WTC11 (cell line): ENCODE results near the gene SH3PXD2A. TPM values are rescaled to one million over a fixed set of nuclear protein-coding genes. Genes with fewer than 3 reads are reported as not detected.
A peak's percentile ranks its signal among the peaks of the same experiment; 100 is the strongest.

ENCODE experiments used
- ATAC-seq: fragments of 200-7000 bp; cut with Tn5 transposase; 2 replicates; pipeline ENCODE4 v1.10.0; 2021; ENCODE audit warnings: mild to moderate bottlenecking, moderate library complexity
- CTCF ChIA-PET: fragments of 300-600 bp; sonication (Branson Sonifier 250); formaldehyde crosslinking; loops from one replicate; lab custom pipeline; 2021; ENCODE audit warnings: antibody characterized with exemption; lab: Charles Lee
- POLR2A ChIA-PET: fragments of 350-600 bp; sonication (Branson Sonifier 250); formaldehyde crosslinking; loops from one replicate; lab custom pipeline; 2021; ENCODE audit warnings: antibody characterized with exemption; lab: Charles Lee
- DNase-seq: peaks from one replicate; pipeline ENCODE4 v3.0.0; 2021; ENCODE audit warnings: low spot score
- H3K27ac Mint-ChIP-seq: 2 replicates; pipeline ENCODE4 v1.8.0; 2021; ENCODE audit warnings: mixed read lengths
- H3K27me3 Mint-ChIP-seq: 2 replicates; pipeline ENCODE4 v1.8.0; 2021; ENCODE audit warnings: low read depth, mild to moderate bottlenecking, moderate library complexity, mixed read lengths
- H3K36me3 Mint-ChIP-seq: 2 replicates; pipeline ENCODE4 v1.8.0; 2021; ENCODE audit warnings: mixed read lengths
- H3K4me1 Mint-ChIP-seq: 2 replicates; pipeline ENCODE4 v1.8.0; 2022; ENCODE audit warnings: mixed read lengths
- H3K4me3 Mint-ChIP-seq: 2 replicates; pipeline ENCODE4 v1.8.0; 2021; ENCODE audit warnings: mild to moderate bottlenecking, moderate library complexity, mixed read lengths
- H3K9me3 Mint-ChIP-seq: 2 replicates; pipeline ENCODE4 v1.8.0; 2021; ENCODE audit warnings: mixed read lengths
- ATF2 ChIP-seq: sonication (generic); formaldehyde crosslinking; IDR thresholded peaks from 2 replicates; pipeline ENCODE4 v1.8.1; 2022; ENCODE audit warnings: low read depth, missing genetic modification reagents, borderline replicate concordance
- CDX4 ChIP-seq: fragments of 250-450 bp; sonication (Bioruptor Pico); IDR thresholded peaks from 2 replicates; pipeline ENCODE4 v1.9.0; 2021; ENCODE audit warnings: moderate library complexity, mild to moderate bottlenecking, inconsistent platforms, borderline replicate concordance
- E2F4 ChIP-seq: sonication (generic); formaldehyde crosslinking; IDR thresholded peaks from 2 replicates; pipeline ENCODE4 v1.8.1; 2022; ENCODE audit warnings: low read depth, mild to moderate bottlenecking, moderate library complexity, missing genetic modification reagents, borderline replicate concordance
- ELF4 ChIP-seq: sonication (generic); formaldehyde crosslinking; IDR thresholded peaks from 2 replicates; pipeline ENCODE4 v1.8.1; 2022; ENCODE audit warnings: low read depth, mild to moderate bottlenecking, moderate library complexity, missing genetic modification reagents
- GABPB1 ChIP-seq: sonication (generic); formaldehyde crosslinking; IDR thresholded peaks from 2 replicates; pipeline ENCODE4 v1.8.1; 2023; ENCODE audit warnings: mild to moderate bottlenecking, missing genetic modification reagents
- JAZF1 ChIP-seq: fragments of 250-450 bp; sonication (Bioruptor Pico); IDR thresholded peaks from 2 replicates; pipeline ENCODE4 v1.9.0; 2021; ENCODE audit warnings: moderate library complexity, mild to moderate bottlenecking, inconsistent platforms
- KAT7 ChIP-seq: sonication (generic); formaldehyde crosslinking; IDR thresholded peaks from 2 replicates; pipeline ENCODE4 v1.8.1; 2023; ENCODE audit warnings: missing genetic modification reagents, mild to moderate bottlenecking, borderline replicate concordance
- NFYB ChIP-seq: sonication (generic); formaldehyde crosslinking; conservative IDR thresholded peaks from 2 replicates; pipeline ENCODE4 v1.8.0; 2022; ENCODE audit warnings: low read depth, missing genetic modification reagents
- NR1H2 ChIP-seq: sonication (generic); formaldehyde crosslinking; IDR thresholded peaks from 2 replicates; pipeline ENCODE4 v1.9.0; 2021; ENCODE audit warnings: mild to moderate bottlenecking, moderate library complexity, missing genetic modification reagents
- PREB ChIP-seq: sonication (generic); formaldehyde crosslinking; IDR thresholded peaks from 2 replicates; pipeline ENCODE4 v1.8.1; 2022; ENCODE audit warnings: mild to moderate bottlenecking, missing genetic modification reagents, moderate library complexity, borderline replicate concordance
- TCF7 ChIP-seq: sonication (generic); formaldehyde crosslinking; IDR thresholded peaks from 2 replicates; pipeline ENCODE4 v1.8.0; 2022; ENCODE audit warnings: mild to moderate bottlenecking, low read depth, missing genetic modification reagents, moderate library complexity
- TP53 ChIP-seq: sonication (generic); formaldehyde crosslinking; IDR thresholded peaks from 2 replicates; pipeline ENCODE4 v1.8.1; 2023; ENCODE audit warnings: mild to moderate bottlenecking, missing genetic modification reagents
- ZBTB21 ChIP-seq: sonication (generic); formaldehyde crosslinking; IDR thresholded peaks from 2 replicates; pipeline ENCODE4 v1.8.1; 2023; ENCODE audit warnings: mild to moderate bottlenecking, missing genetic modification reagents, borderline replicate concordance
- ZNF138 ChIP-seq: sonication (generic); formaldehyde crosslinking; conservative IDR thresholded peaks from 2 replicates; pipeline ENCODE4 v1.8.1; 2022; ENCODE audit warnings: mild to moderate bottlenecking, moderate library complexity, missing genetic modification reagents
- ZNF219 ChIP-seq: sonication (generic); formaldehyde crosslinking; IDR thresholded peaks from 2 replicates; pipeline ENCODE4 v1.8.0; 2023; ENCODE audit warnings: missing genetic modification reagents, mild to moderate bottlenecking, borderline replicate concordance
- ZNF423 ChIP-seq: fragments of 250-450 bp; sonication (Bioruptor Pico); IDR thresholded peaks from 2 replicates; pipeline ENCODE4 v2.1.2; 2022; ENCODE audit warnings: mild to moderate bottlenecking, moderate library complexity
- ZSCAN18 ChIP-seq: fragments of 250-450 bp; sonication (Bioruptor Pico); IDR thresholded peaks from 2 replicates; pipeline ENCODE4 v2.1.2; 2022; ENCODE audit warnings: mild to moderate bottlenecking, moderate library complexity
- total RNA-seq: library from RNA; stranded (reverse); gene quantifications from 3 replicates; pipeline ENCODE4 v1.2.3, GENCODE V29; 2021
- TF ChIP-seq, protein P1 (sequence below): sonication (generic); formaldehyde crosslinking; IDR thresholded peaks from 2 replicates; pipeline ENCODE4 v1.8.0; 2022; ENCODE audit warnings: mild to moderate bottlenecking, missing genetic modification reagents
- TF ChIP-seq, protein P2 (sequence below): fragments of 250-450 bp; sonication (Bioruptor Pico); IDR thresholded peaks from 2 replicates; pipeline ENCODE4 v1.9.0; 2021; ENCODE audit warnings: mild to moderate bottlenecking
- TF ChIP-seq, protein P3 (sequence below): sonication (generic); formaldehyde crosslinking; IDR thresholded peaks from 2 replicates; pipeline ENCODE4 v1.8.1; 2023; ENCODE audit warnings: mild to moderate bottlenecking, moderate library complexity, missing genetic modification reagents

Gene SH3PXD2A
- total RNA-seq, 1 experiment from 2014 or later: 15.7 TPM

DNA sequence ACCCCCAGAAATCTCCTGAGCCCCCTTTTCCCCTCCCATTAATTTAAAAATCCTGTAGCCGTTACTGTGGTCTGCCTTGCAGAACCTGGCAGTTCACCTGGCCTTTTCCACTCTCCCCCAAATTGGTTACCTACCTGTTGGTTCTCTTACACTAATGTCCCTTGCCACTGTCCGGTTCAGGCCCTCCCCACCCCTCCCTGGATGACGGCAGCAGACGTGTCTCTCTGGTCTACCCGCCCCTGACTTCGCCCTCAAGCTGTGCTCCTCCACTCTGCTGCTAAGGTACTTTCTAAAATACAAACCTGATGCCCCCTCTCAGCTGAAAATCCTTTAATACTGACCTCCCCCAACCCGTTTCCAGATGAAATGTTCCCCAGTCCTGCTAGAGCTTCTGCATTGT lies 15.6 kb upstream of the SH3PXD2A start:
- ChIA-PET POLR2A (no interaction called here), CTCF (interaction anchor here (0.6 to 2.0 kb wide), 3 partner anchors 11 to 185 kb away, joined by 3 to 6 read pairs (median 4); no protein-coding TSS in a partner anchor)
- ATAC-seq (no peak), DNase-seq (no peak)
- Mint-ChIP-seq H3K4me1 (peaks cover 16% of the 10 kb centered on the region), H3K36me3 (no peaks in the 10 kb centered on the region), H3K4me3 (no peak overlapping the region), H3K9me3 (peaks cover 2% of the 10 kb centered on the region), H3K27ac (no peak overlapping the region), H3K27me3 (no peaks in the 10 kb centered on the region)
- TF ChIP-seq ZNF138: no peak
- no peak for TF ChIP-seq E2F4

- H3K4me1 Mint-ChIP-seq: peaks cover 16% of the 10 kb centered on the region
- peak; percentile 75 for ATAC-seq
- TF ChIP-seq ZNF423 (CRISPR knock-in tag) (peak; percentile 72), ZBTB21 (CRISPR knock-in tag) (no peak)
- H3K27me3 Mint-ChIP-seq: no peaks in the 10 kb centered on the region
- no peak overlapping the region for H3K27ac Mint-ChIP-seq
- DNase-seq: peak; percentile 28
- POLR2A ChIA-PET: no interaction called here
- H3K4me3 Mint-ChIP-seq: no peak overlapping the region
- peaks cover 7% of the 10 kb centered on the region for H3K9me3 Mint-ChIP-seq
- H3K36me3 Mint-ChIP-seq: no peaks in the 10 kb centered on the region
- CTCF ChIA-PET: interaction anchor here (1.3 to 2.0 kb wide), 3 partner anchors 14 to 184 kb away, joined by 3 to 6 read pairs (median 4); no protein-coding TSS in a partner anchor
Observed at GRCh38 chr10:103870516-103870915, 15.1 kb upstream of the SH3PXD2A start.

- ATAC-seq: no peak
- peaks cover 9% of the 10 kb centered on the region for H3K36me3 Mint-ChIP-seq
- H3K4me3 Mint-ChIP-seq: no peak overlapping the region
- DNase-seq: no peak
- H3K27ac Mint-ChIP-seq: no peak overlapping the region
- peaks cover 16% of the 10 kb centered on the region for H3K4me1 Mint-ChIP-seq
- POLR2A ChIA-PET: interaction anchor here (0.6 kb wide), 1 partner anchor 126 kb away, joined by 5 read pairs; no protein-coding TSS in a partner anchor
- CTCF ChIA-PET: interaction anchor here (1.3 to 2.0 kb wide), 3 partner anchors 15 to 132 kb away, joined by 3 to 6 read pairs (median 3); no protein-coding TSS in a partner anchor
- H3K27me3 Mint-ChIP-seq: no peaks in the 10 kb centered on the region; the same call in 1 of the 2 replicates
- H3K9me3 Mint-ChIP-seq: peaks cover 18% of the 10 kb centered on the region
- TF ChIP-seq ZSCAN18 (no peak), CDX4 (CRISPR knock-in tag) (no peak), TP53 (CRISPR knock-in tag) (no peak), JAZF1 (CRISPR knock-in tag) (no peak), ELF4 (no peak), ZNF219 (no peak), ATF2 (no peak), NFYB (no peak), KAT7 (CRISPR knock-in tag) (no peak), PREB (CRISPR knock-in tag) (no peak), GABPB1 (no peak), TCF7 (no peak), NR1H2 (no peak)
- TF ChIP-seq, protein P1, sequence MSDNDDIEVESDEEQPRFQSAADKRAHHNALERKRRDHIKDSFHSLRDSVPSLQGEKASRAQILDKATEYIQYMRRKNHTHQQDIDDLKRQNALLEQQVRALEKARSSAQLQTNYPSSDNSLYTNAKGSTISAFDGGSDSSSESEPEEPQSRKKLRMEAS: no peak
- TF ChIP-seq, protein P2, sequence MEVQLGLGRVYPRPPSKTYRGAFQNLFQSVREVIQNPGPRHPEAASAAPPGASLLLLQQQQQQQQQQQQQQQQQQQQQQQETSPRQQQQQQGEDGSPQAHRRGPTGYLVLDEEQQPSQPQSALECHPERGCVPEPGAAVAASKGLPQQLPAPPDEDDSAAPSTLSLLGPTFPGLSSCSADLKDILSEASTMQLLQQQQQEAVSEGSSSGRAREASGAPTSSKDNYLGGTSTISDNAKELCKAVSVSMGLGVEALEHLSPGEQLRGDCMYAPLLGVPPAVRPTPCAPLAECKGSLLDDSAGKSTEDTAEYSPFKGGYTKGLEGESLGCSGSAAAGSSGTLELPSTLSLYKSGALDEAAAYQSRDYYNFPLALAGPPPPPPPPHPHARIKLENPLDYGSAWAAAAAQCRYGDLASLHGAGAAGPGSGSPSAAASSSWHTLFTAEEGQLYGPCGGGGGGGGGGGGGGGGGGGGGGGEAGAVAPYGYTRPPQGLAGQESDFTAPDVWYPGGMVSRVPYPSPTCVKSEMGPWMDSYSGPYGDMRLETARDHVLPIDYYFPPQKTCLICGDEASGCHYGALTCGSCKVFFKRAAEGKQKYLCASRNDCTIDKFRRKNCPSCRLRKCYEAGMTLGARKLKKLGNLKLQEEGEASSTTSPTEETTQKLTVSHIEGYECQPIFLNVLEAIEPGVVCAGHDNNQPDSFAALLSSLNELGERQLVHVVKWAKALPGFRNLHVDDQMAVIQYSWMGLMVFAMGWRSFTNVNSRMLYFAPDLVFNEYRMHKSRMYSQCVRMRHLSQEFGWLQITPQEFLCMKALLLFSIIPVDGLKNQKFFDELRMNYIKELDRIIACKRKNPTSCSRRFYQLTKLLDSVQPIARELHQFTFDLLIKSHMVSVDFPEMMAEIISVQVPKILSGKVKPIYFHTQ (CRISPR knock-in tag): no peak
- TF ChIP-seq, protein P3, sequence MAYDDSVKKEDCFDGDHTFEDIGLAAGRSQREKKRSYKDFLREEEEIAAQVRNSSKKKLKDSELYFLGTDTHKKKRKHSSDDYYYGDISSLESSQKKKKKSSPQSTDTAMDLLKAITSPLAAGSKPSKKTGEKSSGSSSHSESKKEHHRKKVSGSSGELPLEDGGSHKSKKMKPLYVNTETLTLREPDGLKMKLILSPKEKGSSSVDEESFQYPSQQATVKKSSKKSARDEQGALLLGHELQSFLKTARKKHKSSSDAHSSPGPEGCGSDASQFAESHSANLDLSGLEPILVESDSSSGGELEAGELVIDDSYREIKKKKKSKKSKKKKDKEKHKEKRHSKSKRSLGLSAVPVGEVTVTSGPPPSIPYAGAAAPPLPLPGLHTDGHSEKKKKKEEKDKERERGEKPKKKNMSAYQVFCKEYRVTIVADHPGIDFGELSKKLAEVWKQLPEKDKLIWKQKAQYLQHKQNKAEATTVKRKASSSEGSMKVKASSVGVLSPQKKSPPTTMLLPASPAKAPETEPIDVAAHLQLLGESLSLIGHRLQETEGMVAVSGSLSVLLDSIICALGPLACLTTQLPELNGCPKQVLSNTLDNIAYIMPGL (CRISPR knock-in tag): no peak
Observed at GRCh38 chr10:103869336-103869735, 14.0 kb upstream of the SH3PXD2A start.
